Mesenchymal stem cell (in vitro differentiated cells and primary cell): ENCODE data around the gene GIMAP8.

Experiments used
- DNase-seq: peaks from one replicate; pipeline ENCODE4 v3.0.0-alpha.2; 2013
- H2AFZ ChIP-seq: one replicate; pipeline ENCODE4 v1.6.1; 2013; ENCODE audit warnings: low read depth, mild to moderate bottlenecking, control low read depth, inconsistent platforms, low read length, moderate library complexity
- H2AK5ac ChIP-seq: 2 replicates; pipeline ENCODE4 v1.6.1; 2013; ENCODE audit warnings: low read length, moderate library complexity, mild to moderate bottlenecking, inconsistent platforms; ENCODE audit not compliant: severe bottlenecking
- H2BK120ac ChIP-seq: one replicate; pipeline ENCODE4 v1.6.1; 2013; ENCODE audit warnings: low read depth, mild to moderate bottlenecking, inconsistent platforms, low read length, moderate library complexity
- H2BK12ac ChIP-seq, 2 experiments: one replicate each; pipeline ENCODE4 v1.6.1; 2013; ENCODE audit warnings: inconsistent platforms in 2 of 2, low read length in 2 of 2, mild to moderate bottlenecking in 2 of 2, moderate library complexity in 2 of 2, control low read depth in 1 of 2
- H2BK15ac ChIP-seq: one replicate; pipeline ENCODE4 v1.6.1; 2013; ENCODE audit warnings: mild to moderate bottlenecking, low read depth, inconsistent platforms; ENCODE audit not compliant: poor library complexity, severe bottlenecking
- H2BK5ac ChIP-seq: 2 replicates; pipeline ENCODE4 v1.6.1; 2013; ENCODE audit warnings: low read depth, mild to moderate bottlenecking, low read length, control low read depth, inconsistent platforms; ENCODE audit not compliant: poor library complexity, severe bottlenecking
- H3K14ac ChIP-seq, 2 experiments: one replicate each; pipeline ENCODE4 v1.6.1; 2013; ENCODE audit warnings: inconsistent platforms in 2 of 2, low read length in 2 of 2, control low read depth in 1 of 2, mild to moderate bottlenecking in 1 of 2, moderate library complexity in 1 of 2
- H3K18ac ChIP-seq, 2 experiments: one replicate each; pipeline ENCODE4 v1.6.1; 2013; ENCODE audit warnings: inconsistent platforms in 2 of 2, low read length in 2 of 2, control low read depth in 1 of 2, low read depth in 1 of 2, mild to moderate bottlenecking in 1 of 2
- H3K23ac ChIP-seq, 2 experiments: one replicate each; pipeline ENCODE4 v1.6.1; 2013; ENCODE audit warnings: inconsistent platforms in 2 of 2, low read length in 2 of 2, mild to moderate bottlenecking in 2 of 2, moderate library complexity in 2 of 2, control low read depth in 1 of 2
- H3K27ac ChIP-seq: 2 replicates; pipeline ENCODE4 v1.5.1; 2013; ENCODE audit warnings: mild to moderate bottlenecking, moderate library complexity, low read length, control low read depth, inconsistent platforms; ENCODE audit not compliant: poor library complexity, severe bottlenecking
- H3K27me3 ChIP-seq, 2 experiments: 2 replicates each; pipeline versions ENCODE4 v1.6.1 to v1.7.0; 2013; ENCODE audit warnings: low read length in 2 of 2, mild to moderate bottlenecking in 2 of 2, moderate library complexity in 2 of 2, control low read depth in 1 of 2, inconsistent platforms in 1 of 2; ENCODE audit not compliant: control insufficient read depth in 1 of 2, insufficient read depth in 1 of 2
- H3K36me3 ChIP-seq, 2 experiments: 2 replicates each; pipeline versions ENCODE4 v1.6.1 to v1.7.0; 2013; ENCODE audit warnings: low read length in 2 of 2, control low read depth in 1 of 2, inconsistent platforms in 1 of 2, low read depth in 1 of 2, mild to moderate bottlenecking in 1 of 2; ENCODE audit not compliant: insufficient read depth in 2 of 2, control insufficient read depth in 1 of 2
- H3K4ac ChIP-seq, 2 experiments: one replicate each; pipeline ENCODE4 v1.6.1; 2013; ENCODE audit warnings: inconsistent platforms in 2 of 2, low read length in 2 of 2, mild to moderate bottlenecking in 2 of 2, moderate library complexity in 2 of 2, control low read depth in 1 of 2, low read depth in 1 of 2
- H3K4me1 ChIP-seq: 2 replicates; pipeline ENCODE4 v1.6.1; 2013; ENCODE audit warnings: low read depth, low read length, control low read depth; ENCODE audit not compliant: control insufficient read depth, insufficient read depth
- H3K4me2 ChIP-seq: 2 replicates; pipeline ENCODE4 v1.6.1; 2013; ENCODE audit warnings: low read length, mild to moderate bottlenecking, inconsistent platforms; ENCODE audit not compliant: poor library complexity, severe bottlenecking
- H3K4me3 ChIP-seq, 2 experiments: 2 replicates each; pipeline versions ENCODE4 v1.5.1 to v1.7.0; 2013; ENCODE audit warnings: low read length in 2 of 2, mild to moderate bottlenecking in 2 of 2, control low read depth in 1 of 2, low read depth in 1 of 2; ENCODE audit not compliant: insufficient read depth in 1 of 2
- H3K79me1 ChIP-seq: replicated peaks from 2 replicates; pipeline ENCODE4 v1.6.1; 2013; ENCODE audit warnings: mild to moderate bottlenecking, control low read depth, low read length, inconsistent platforms; ENCODE audit not compliant: poor library complexity, severe bottlenecking
- H3K9ac ChIP-seq: 2 replicates; pipeline ENCODE4 v1.7.0; 2013; ENCODE audit warnings: mild to moderate bottlenecking, low read length, moderate library complexity
- H3K9me3 ChIP-seq: 2 replicates; pipeline ENCODE4 v1.7.0; 2013; ENCODE audit warnings: mild to moderate bottlenecking, low read length; ENCODE audit not compliant: control insufficient read depth
- H4K8ac ChIP-seq: one replicate; pipeline ENCODE4 v1.6.1; 2013; ENCODE audit warnings: inconsistent platforms, mild to moderate bottlenecking, low read length, moderate library complexity
- H4K91ac ChIP-seq: one replicate; pipeline ENCODE4 v1.6.1; 2013; ENCODE audit warnings: mild to moderate bottlenecking, low read length, inconsistent platforms
- WGBS: methylation state at CpG from one replicate; pipeline ENCODE4 v1.1.7; 2013; ENCODE audit warnings: mixed read lengths; 5-methylcytosine and 5-hydroxymethylcytosine counted together

The GIMAP8 gene

GRCh38 chr7:150412016-150412415, 38.4 kb upstream of the GIMAP8 start:
- Histone ChIP-seq H3K27me3 (peaks cover 0 to 5% of the 10 kb centered on the region in 2 experiments), H4K8ac (no peak overlapping the region), H3K23ac (no peak overlapping the region), H3K27ac (no peak overlapping the region), H3K9ac (no peak overlapping the region), H3K79me1 (no peaks in the 10 kb centered on the region), H2BK5ac (no peak overlapping the region), H4K91ac (no peak overlapping the region), H3K4me3 (no peak overlapping the region), H3K4ac (no peak overlapping the region), H3K14ac (no peak overlapping the region), H3K4me1 (peaks cover 36% of the 10 kb centered on the region), H2AK5ac (no peak overlapping the region), H2AFZ (no peak overlapping the region), H2BK12ac (no peak overlapping the region), H3K18ac (no peak overlapping the region), H3K9me3 (no peaks in the 10 kb centered on the region), H2BK15ac (no peak overlapping the region), H2BK120ac (no peak overlapping the region), H3K4me2 (no peak overlapping the region), H3K36me3 (peaks cover 0 to 13% of the 10 kb centered on the region in 2 experiments)
- 95% methylated on average over 11 of the region's 11 CpGs for WGBS
- no peak for DNase-seq

GRCh38 chr7:150412518-150413488, 37.6 kb upstream of the GIMAP8 start:
- no peak overlapping the region for H2BK5ac ChIP-seq
- no peaks in the 10 kb centered on the region for H3K9me3 ChIP-seq
- no peak overlapping the region for H3K23ac ChIP-seq
- no peak overlapping the region for H2BK15ac ChIP-seq
- no peak overlapping the region for H2AFZ ChIP-seq
- no peak overlapping the region for H4K91ac ChIP-seq
- no peak overlapping the region for H4K8ac ChIP-seq
- no peak overlapping the region for H2AK5ac ChIP-seq
- 85% methylated on average over 37 of the region's 37 CpGs for WGBS
- H2BK120ac ChIP-seq: no peak overlapping the region
- H3K4me1 ChIP-seq: peaks cover 28% of the 10 kb centered on the region
- no peaks in the 10 kb centered on the region for H3K79me1 ChIP-seq
- no peak overlapping the region for H3K4me3 ChIP-seq
- H3K4ac ChIP-seq: no peak overlapping the region
- no peak overlapping the region for H3K27ac ChIP-seq
- H3K9ac ChIP-seq: no peak overlapping the region
- peaks cover 0 to 9% of the 10 kb centered on the region in 2 experiments for H3K36me3 ChIP-seq
- H2BK12ac ChIP-seq: no peak overlapping the region
- no peak overlapping the region for H3K14ac ChIP-seq
- DNase-seq: no peak
- no peak overlapping the region for H3K18ac ChIP-seq
- no peak overlapping the region for H3K4me2 ChIP-seq
- peaks cover 0 to 5% of the 10 kb centered on the region in 2 experiments for H3K27me3 ChIP-seq

DNA sequence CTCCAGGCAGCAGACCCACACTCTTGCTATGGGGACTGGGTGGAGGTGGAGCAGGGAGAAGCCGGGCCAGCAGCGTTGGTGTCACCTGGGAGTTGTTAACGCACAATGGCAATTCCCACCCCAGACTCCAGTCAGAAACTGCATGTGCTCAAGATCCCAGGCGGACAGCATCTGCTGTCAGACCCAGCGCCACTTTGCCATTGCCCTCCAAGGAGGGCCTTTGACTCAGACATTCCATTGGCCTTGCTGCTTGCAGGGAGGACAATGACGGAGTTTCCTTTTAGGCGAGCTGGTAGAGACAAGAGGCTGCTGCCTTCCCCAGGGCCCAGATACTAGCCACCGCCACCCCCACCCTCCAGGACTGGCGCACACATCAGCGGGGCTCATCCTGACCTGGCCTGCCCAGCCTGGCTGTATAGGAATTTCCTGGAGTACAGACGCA, 36.8 kb upstream of the GIMAP8 start:
- no peak overlapping the region for H3K27ac ChIP-seq
- peaks cover 27% of the 10 kb centered on the region for H3K4me1 ChIP-seq
- no peaks in the 10 kb centered on the region for H3K79me1 ChIP-seq
- H2BK12ac ChIP-seq: no peak overlapping the region
- WGBS: 93% methylated on average over 10 of the region's 11 CpGs
- no peak overlapping the region for H4K91ac ChIP-seq
- H2AK5ac ChIP-seq: no peak overlapping the region
- no peak overlapping the region for H3K23ac ChIP-seq
- H4K8ac ChIP-seq: no peak overlapping the region
- H3K4me2 ChIP-seq: no peak overlapping the region
- H2BK15ac ChIP-seq: no peak overlapping the region
- H2BK120ac ChIP-seq: no peak overlapping the region
- peaks cover 0 to 5% of the 10 kb centered on the region in 2 experiments for H3K27me3 ChIP-seq
- no peak overlapping the region for H3K4ac ChIP-seq
- H3K4me3 ChIP-seq: no peak overlapping the region
- H3K9me3 ChIP-seq: no peaks in the 10 kb centered on the region
- no peak overlapping the region for H3K9ac ChIP-seq
- no peak overlapping the region for H2BK5ac ChIP-seq
- no peak overlapping the region for H3K14ac ChIP-seq
- no peak overlapping the region for H2AFZ ChIP-seq
- H3K18ac ChIP-seq: no peak overlapping the region
- peak; percentile 12 for DNase-seq
- peaks cover 0 to 3% of the 10 kb centered on the region in 2 experiments for H3K36me3 ChIP-seq
